Measurements from ENCODE around the gene GLT8D2.

- TF ChIP-seq POLR2AphosphoS5 (IDR thresholded peaks at IDR 0.05) (no peak), CTCF (IDR thresholded peaks at IDR 0.05) (no peak), POLR2A (IDR thresholded peaks at IDR 0.05) (no peak)
Measured at GRCh38 chr12:103962493-103962892, 87.5 kb downstream of the GLT8D2 start.

All from prostate gland (tissue), 2 donors.